HepG2 (cell line): ENCODE measurements around the gene ATP6V0E1. TPM values are rescaled to one million over a fixed set of nuclear protein-coding genes. Genes with fewer than 3 reads are reported as not detected.
A peak's percentile ranks its signal among the peaks of the same experiment; 100 is the strongest.

ENCODE experiments used
- ARNT ChIP-seq: fragments of 450-650 bp; IDR thresholded peaks from 2 replicates; pipeline ENCODE4 v1.6.1; 2017
- ATF4 ChIP-seq, 2 experiments: fragments of 450-650 bp in 1 of 2; sonication (generic) in 1 of 2; formaldehyde crosslinking; IDR thresholded peaks; 2 replicates each; pipeline versions ENCODE4 v1.5.0 to v1.8.0; 2020 to 2022; ENCODE audit warnings: mild to moderate bottlenecking in 1 of 2, missing genetic modification reagents in 1 of 2
- BRCA1 ChIP-seq: sonication (generic); formaldehyde crosslinking; IDR thresholded peaks from 2 replicates; pipeline ENCODE4 v1.4.0; 2020; ENCODE audit warnings: missing genetic modification reagents
- BRD4 ChIP-seq: sonication (generic); formaldehyde crosslinking; IDR thresholded peaks from 2 replicates; pipeline ENCODE4 v1.4.0; 2020; ENCODE audit warnings: missing genetic modification reagents
- BRF2 ChIP-seq: sonication (generic); formaldehyde crosslinking; IDR thresholded peaks from 2 replicates; pipeline ENCODE4 v1.8.1; 2022; ENCODE audit warnings: mild to moderate bottlenecking, missing genetic modification reagents
- EEA1 ChIP-seq: sonication (generic); formaldehyde crosslinking; IDR thresholded peaks from 2 replicates; pipeline ENCODE4 v1.5.1; 2020; ENCODE audit warnings: mild to moderate bottlenecking, missing genetic modification reagents, borderline replicate concordance
- HOMEZ ChIP-seq: IDR thresholded peaks from 2 replicates; pipeline ENCODE4 v1.6.1; 2016; ENCODE audit warnings: low read depth
- MAFF ChIP-seq: IDR thresholded peaks from 2 replicates; pipeline ENCODE4 v1.6.1; 2011; ENCODE audit warnings: low read depth, low read length, improper control_type of control experiment
- NR2F6 ChIP-seq, 2 experiments: IDR thresholded peaks; 2 replicates each; pipeline ENCODE4 v1.6.1; 2016; ENCODE audit warnings: antibody characterized with exemption in 1 of 2, mild to moderate bottlenecking in 1 of 2
- PRDM15 ChIP-seq: sonication (generic); formaldehyde crosslinking; IDR thresholded peaks from 2 replicates; pipeline ENCODE4 v1.4.0; 2020; ENCODE audit warnings: missing genetic modification reagents
- RFX1 ChIP-seq: fragments of 450-650 bp; IDR thresholded peaks from 2 replicates; pipeline ENCODE4 v1.6.1; 2017
- TEAD2 ChIP-seq: sonication (generic); formaldehyde crosslinking; IDR thresholded peaks from 2 replicates; pipeline ENCODE4 v1.9.0; 2021; ENCODE audit warnings: missing genetic modification reagents
- XRCC5 ChIP-seq: fragments of 200-400 bp; formaldehyde crosslinking; optimal IDR thresholded peaks from 2 replicates; pipeline ENCODE3; 2017; ENCODE audit warnings: mild to moderate bottlenecking, low read length
- YEATS2 ChIP-seq: sonication (generic); formaldehyde crosslinking; IDR thresholded peaks from 2 replicates; pipeline ENCODE4 v1.4.0; 2020; ENCODE audit warnings: missing genetic modification reagents, borderline replicate concordance
- ZNF44 ChIP-seq: sonication (generic); formaldehyde crosslinking; IDR thresholded peaks from 2 replicates; pipeline ENCODE4 v1.5.1; 2020; ENCODE audit warnings: mild to moderate bottlenecking, missing genetic modification reagents
- ZNF607 ChIP-seq: sonication (generic); formaldehyde crosslinking; IDR thresholded peaks from 2 replicates; pipeline ENCODE4 v1.5.1; 2020; ENCODE audit warnings: missing genetic modification reagents, mild to moderate bottlenecking, borderline replicate concordance
- ZNF614 ChIP-seq: IDR thresholded peaks from 2 replicates; pipeline ENCODE4 v1.6.1; 2018; ENCODE audit warnings: missing biosample characterization, missing genetic modification reagents, inconsistent platforms, borderline replicate concordance
- ZNF629 ChIP-seq: sonication (generic); formaldehyde crosslinking; conservative IDR thresholded peaks from 2 replicates; pipeline ENCODE4 v1.5.0; 2020; ENCODE audit warnings: missing genetic modification reagents
- ZNF710 ChIP-seq: sonication (generic); formaldehyde crosslinking; IDR thresholded peaks from 2 replicates; pipeline ENCODE4 v1.5.0; 2020; ENCODE audit warnings: mild to moderate bottlenecking, missing genetic modification reagents, borderline replicate concordance
- ZNF790 ChIP-seq: sonication (generic); formaldehyde crosslinking; IDR thresholded peaks from 2 replicates; pipeline ENCODE4 v1.8.0; 2022; ENCODE audit warnings: missing genetic modification reagents, mild to moderate bottlenecking, borderline replicate concordance
- polyA plus RNA-seq, 8 experiments: library from polyadenylated mRNA; depleted of rRNA in 3 of 8; stranded (reverse) in 7 of 8; unstranded in 1 of 8; fragments of >200 nt; fragmentation: Illumina TruSeq in 4 of 8; extraction: Trizol in 4 of 8; gene quantifications; 2 replicates each; pipeline versions ENCODE4 v1.2.1 to v1.2.3, GENCODE V29; 2011 to 2016; ENCODE audit warnings: low read depth in 4 of 8, missing spikeins in 1 of 8, mixed read lengths in 1 of 8; ENCODE audit not compliant: insufficient read depth in 1 of 8
- total RNA-seq, 5 experiments: library from RNA; depleted of rRNA; stranded (reverse); fragments of >200 nt; fragmentation: Illumina TruSeq; extraction: Trizol; gene quantifications; 2 replicates each; pipeline ENCODE4 v1.2.3, GENCODE V29; 2016; ENCODE audit warnings: low read depth in 1 of 5

ATP6V0E1 gene
- total and polyA plus RNA-seq, 2 of the 13 experiments (the other 11 are each of a cell fraction or from before 2014, with no cell fraction given): 143 to 215 TPM

- TF ChIP-seq NR2F6 (IDR thresholded peaks at IDR 0.05) (peak; percentile 82), NR2F6 (CRISPR knock-in tag; IDR thresholded peaks at IDR 0.05) (peak; percentile 87), PRDM15 (CRISPR knock-in tag) (no peak), YEATS2 (CRISPR knock-in tag) (peak; percentile 65; the same call in 1 of the 2 replicates), RFX1 (no peak), ZNF710 (CRISPR knock-in tag) (no peak; the same call in 1 of the 2 replicates), BRCA1 (no peak), ZNF607 (CRISPR knock-in tag) (peak; percentile 49; the same call in 1 of the 2 replicates), XRCC5 (peak; percentile 42), TEAD2 (CRISPR knock-in tag) (no peak), BRF2 (CRISPR knock-in tag) (no peak), ARNT (no peak), ZNF44 (CRISPR knock-in tag) (no peak), ZNF790 (CRISPR knock-in tag) (no peak), EEA1 (CRISPR knock-in tag) (no peak), ZNF629 (CRISPR knock-in tag) (no peak), HOMEZ (CRISPR knock-in tag) (no peak), ATF4 (CRISPR knock-in tag; IDR thresholded peaks at IDR 0.05) (no peak), ZNF614 (CRISPR knock-in tag) (no peak), MAFF (no peak), BRD4 (CRISPR knock-in tag) (no peak)
These were observed 73.7 kb downstream of the ATP6V0E1 start (continued) for GRCh38 chr5:173057062-173057924.
